Measurements from ENCODE around the gene TIGD1. TPM values are rescaled to one million over a fixed set of nuclear protein-coding genes. Genes with fewer than 3 reads are reported as not detected.

The TIGD1 gene
- total and polyA plus RNA-seq, 2 experiments from 2014 or later = 7.6 to 9.3 TPM

GRCh38 chr2:232578626-232579025, 28.3 kb upstream of the TIGD1 start (continued):
- no peak for TF ChIP-seq ZNF462 (CRISPR knock-in tag; IDR thresholded peaks at IDR 0.05)

- Histone ChIP-seq H3F3A (replicated peaks; ENCODE audit: low read depth) (no peaks in the 10 kb centered on the region), H2AFZ (no peak overlapping the region), H3K27me3 (ENCODE audit: insufficient read depth) (no peaks in the 10 kb centered on the region), H3K9me2 (ENCODE audit: insufficient read depth) (no peaks in the 10 kb centered on the region), H3K27ac (ENCODE audit: low read depth) (no peak overlapping the region), H3K79me2 (replicated peaks; ENCODE audit: insufficient read depth) (no peaks in the 10 kb centered on the region), H4K20me1 (replicated peaks; ENCODE audit: insufficient read depth) (peaks cover 8% of the 10 kb centered on the region), H3K36me3 (ENCODE audit: insufficient read depth) (no peaks in the 10 kb centered on the region), H3K4me1 (ENCODE audit: insufficient read depth) (no peaks in the 10 kb centered on the region), H3K4me3 (no peak overlapping the region), H3K4me2 (no peak overlapping the region)
- Mint-ChIP-seq H3K36me3 (ENCODE audit: low read depth) (peaks cover 22% of the 10 kb centered on the region), H3K27me3 (ENCODE audit: insufficient read depth, low read depth, poor library complexity) (no peaks in the 10 kb centered on the region), H3K4me1 (no peaks in the 10 kb centered on the region), H3K9me3 (no peaks in the 10 kb centered on the region), H3K4me3 (no peak overlapping the region), H3K27ac (no peak overlapping the region)
- ATAC-seq = no peak
- DNase-seq (ENCODE audit: low spot score) = no peak
- TF ChIP-seq REST (IDR thresholded peaks at IDR 0.05; ENCODE audit: unreplicated experiment) (no peak), EZH2 (IDR thresholded peaks at IDR 0.05; ENCODE audit: low read depth, unreplicated experiment) (no peak), CTCF (conservative IDR thresholded peaks at IDR 0.05; ENCODE audit: low read depth in 2 of 2) (no peak), EZH2phosphoT487 (IDR thresholded peaks at IDR 0.05; ENCODE audit: unreplicated experiment) (no peak), POLR2AphosphoS5 (IDR thresholded peaks at IDR 0.05; ENCODE audit: low read depth) (no peak), ZNF331 (CRISPR knock-in tag; IDR thresholded peaks at IDR 0.05; ENCODE audit: low read depth) (no peak), CREB1 (CRISPR knock-in tag; IDR thresholded peaks at IDR 0.05; ENCODE audit: low read depth) (no peak), STAT1 (IDR thresholded peaks at IDR 0.05; ENCODE audit: unreplicated experiment) (no peak), ZNF114 (CRISPR knock-in tag; IDR thresholded peaks at IDR 0.05) (no peak), ETS1 (IDR thresholded peaks at IDR 0.05) (no peak), NANOG (IDR thresholded peaks at IDR 0.05; ENCODE audit: borderline replicate concordance) (no peak)
These were observed 27.5 kb upstream of the TIGD1 start for GRCh38 chr2:232577841-232578240.

Measured in GM23338 (cell line).